IPS-NIHi7 (cell line): ENCODE data around the gene RBM28.

ENCODE experiments used
- DNase-seq: peaks from one replicate; pipeline ENCODE4 v3.0.0; 2012; ENCODE audit warnings: mixed read lengths; ENCODE audit errors: extremely low spot score

RBM28 gene

GRCh38 chr7:128262273-128263028 lies 81.3 kb downstream of the RBM28 start:
- no peak for DNase-seq

GRCh38 chr7:128260069-128260795 lies 83.5 kb downstream of the RBM28 start:
- no peak for DNase-seq

- DNase-seq: no peak
Observed at GRCh38 chr7:128259131-128260061, 84.3 kb downstream of the RBM28 start.

- DNase-seq: no peak
Observed at GRCh38 chr7:128257458-128257857, 86.2 kb downstream of the RBM28 start.

- no peak for DNase-seq
Observed at GRCh38 chr7:128255271-128255670, 88.4 kb downstream of the RBM28 start.

GRCh38 chr7:128254470-128254869 lies 89.2 kb downstream of the RBM28 start:
- DNase-seq: no peak

GRCh38 chr7:128253701-128254100 lies 90.0 kb downstream of the RBM28 start:
- DNase-seq: no peak

- no peak for DNase-seq
Observed at GRCh38 chr7:128251337-128251736, 92.4 kb downstream of the RBM28 start.
